A673 (cell line): ENCODE results near the gene FZD7. TPM values are rescaled to one million over a fixed set of nuclear protein-coding genes. Genes with fewer than 3 reads are reported as not detected.
A peak's percentile ranks its signal among the peaks of the same experiment; 100 is the strongest.

Source experiments
- BruUV-seq: library from RNA; stranded (reverse); fragments of 400-500 nt; replicated peaks from 2 replicates; lab custom pipeline; 2021; lab: Mats Ljungman, UMichigan
- CTCF ChIA-PET: fragments of 300-600 bp; sonication (Branson Sonifier 250); formaldehyde crosslinking; loops from one replicate; lab custom pipeline; 2022; ENCODE audit warnings: antibody characterized with exemption; lab: Charles Lee
- POLR2A ChIA-PET: fragments of 300-600 bp; sonication (Branson Sonifier 250); formaldehyde crosslinking; loops from one replicate; lab custom pipeline; 2022; ENCODE audit warnings: antibody characterized with exemption; ENCODE audit not compliant: low non-redundant PET; lab: Charles Lee
- DNase-seq: peaks from one replicate; pipeline ENCODE4 v3.0.0-alpha.2; 2015; ENCODE audit warnings: low spot score
- H3K27ac ChIP-seq: fragments of 200-600 bp; sonication (generic); 2 replicates; pipeline ENCODE4 v1.5.1; 2016; ENCODE audit warnings: mixed run types, low read depth, mild to moderate bottlenecking, mixed read lengths, antibody characterized with exemption, low read length; ENCODE audit not compliant: poor library complexity, severe bottlenecking
- H3K27me3 ChIP-seq: fragments of 200-600 bp; sonication (generic); replicated peaks from 2 replicates; pipeline ENCODE4 v1.6.1; 2017; ENCODE audit warnings: mixed run types, low read depth, mild to moderate bottlenecking, mixed read lengths, antibody characterized with exemption, low read length; ENCODE audit not compliant: insufficient read depth, poor library complexity
- H3K36me3 ChIP-seq: fragments of 200-600 bp; sonication (generic); 2 replicates; pipeline ENCODE4 v1.6.1; 2016; ENCODE audit warnings: mixed run types, mild to moderate bottlenecking, mixed read lengths, antibody characterized with exemption, low read length; ENCODE audit not compliant: insufficient read depth, poor library complexity, severe bottlenecking
- H3K4me1 ChIP-seq: fragments of 200-600 bp; sonication (generic); 2 replicates; pipeline ENCODE4 v1.6.1; 2017; ENCODE audit warnings: mixed run types, mild to moderate bottlenecking, mixed read lengths, antibody characterized with exemption, low read length; ENCODE audit not compliant: insufficient read depth, poor library complexity, severe bottlenecking
- H3K4me3 ChIP-seq: fragments of 200-600 bp; sonication (generic); 2 replicates; pipeline ENCODE4 v1.5.1; 2016; ENCODE audit warnings: low read depth, mixed run types, mild to moderate bottlenecking, mixed read lengths, low read length; ENCODE audit not compliant: poor library complexity, severe bottlenecking
- H3K9me3 ChIP-seq: fragments of 200-600 bp; sonication (generic); 2 replicates; pipeline ENCODE4 v1.6.1; 2016; ENCODE audit warnings: mixed run types, low read depth, mild to moderate bottlenecking, mixed read lengths, antibody characterized with exemption, low read length; ENCODE audit not compliant: poor library complexity, severe bottlenecking
- EZH2 ChIP-seq: fragments of 200-600 bp; sonication (generic); IDR thresholded peaks from 2 replicates; pipeline ENCODE4 v1.6.1; 2017; ENCODE audit warnings: borderline replicate concordance, low read depth, mild to moderate bottlenecking, mixed read lengths, antibody characterized with exemption, low read length; ENCODE audit not compliant: poor library complexity, severe bottlenecking
- intact Hi-C: fragments of 100-400 bp; cut with micrococcal nuclease; formaldehyde crosslinking; loops from one replicate; pipeline ENCODE4 v1.10.0; 2022; ENCODE audit not compliant: unreplicated experiment
- total RNA-seq: library from RNA; stranded (reverse); gene quantifications from 2 replicates; pipeline ENCODE4 v1.2.3, GENCODE V29; 2021
- TF ChIP-seq, protein P1 (sequence below): fragments of 300-800, 200-600 bp; sonication (generic); conservative IDR thresholded peaks from 2 replicates; pipeline ENCODE4 v1.5.1; 2017; ENCODE audit warnings: low read depth, mild to moderate bottlenecking, antibody characterized with exemption, low read length, moderate library complexity, mixed read lengths

The FZD7 gene
- total RNA-seq, 1 experiment from 2014 or later, result 14.1 TPM

DNA sequence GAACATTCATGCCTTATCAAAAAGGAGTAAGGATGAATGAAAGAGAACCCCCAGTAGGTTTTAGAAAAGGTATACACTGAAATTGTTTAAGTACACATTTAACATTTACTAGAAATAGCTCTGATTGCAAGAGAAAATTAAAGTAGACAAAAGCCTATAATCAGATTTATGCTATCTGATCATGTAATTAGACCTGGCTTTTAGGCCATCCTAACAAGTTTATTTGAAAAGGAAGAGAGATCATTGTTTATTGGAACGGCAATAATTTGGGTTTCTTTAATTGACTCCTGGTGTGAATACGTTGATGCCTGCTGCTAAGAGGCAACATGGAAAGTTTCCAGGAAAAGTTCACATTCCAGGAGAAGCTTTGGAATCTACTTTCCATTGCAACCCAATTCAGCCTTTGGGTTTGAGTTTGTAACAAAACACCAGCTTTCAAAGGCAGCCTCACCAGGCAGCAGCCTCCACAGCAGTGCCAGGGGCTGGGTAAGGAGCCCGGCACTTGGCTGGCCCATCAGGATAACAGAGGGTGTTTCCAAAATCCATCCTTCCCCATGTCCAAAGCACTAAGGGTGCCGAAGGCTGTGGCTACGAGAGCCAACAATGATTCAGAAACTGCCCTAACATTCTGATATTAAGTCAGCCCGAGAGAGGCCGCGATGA is 18.0 kb downstream of the FZD7 start:
- Histone ChIP-seq H3K27ac (no peak overlapping the region), H3K9me3 (no peaks in the 10 kb centered on the region), H3K4me3 (no peak overlapping the region), H3K4me1 (peaks cover 30% of the 10 kb centered on the region), H3K27me3 (no peaks in the 10 kb centered on the region), H3K36me3 (no peaks in the 10 kb centered on the region)
- ChIA-PET POLR2A (no interaction called here), CTCF (interaction anchor here (0.6 kb wide), 1 partner anchor 307 kb away, joined by 4 read pairs; no protein-coding TSS in a partner anchor)
- DNase-seq, result peak; percentile 64
- no TSS peak for BruUV-seq
- intact Hi-C loops, result no loop called here
- TF ChIP-seq, protein P1, sequence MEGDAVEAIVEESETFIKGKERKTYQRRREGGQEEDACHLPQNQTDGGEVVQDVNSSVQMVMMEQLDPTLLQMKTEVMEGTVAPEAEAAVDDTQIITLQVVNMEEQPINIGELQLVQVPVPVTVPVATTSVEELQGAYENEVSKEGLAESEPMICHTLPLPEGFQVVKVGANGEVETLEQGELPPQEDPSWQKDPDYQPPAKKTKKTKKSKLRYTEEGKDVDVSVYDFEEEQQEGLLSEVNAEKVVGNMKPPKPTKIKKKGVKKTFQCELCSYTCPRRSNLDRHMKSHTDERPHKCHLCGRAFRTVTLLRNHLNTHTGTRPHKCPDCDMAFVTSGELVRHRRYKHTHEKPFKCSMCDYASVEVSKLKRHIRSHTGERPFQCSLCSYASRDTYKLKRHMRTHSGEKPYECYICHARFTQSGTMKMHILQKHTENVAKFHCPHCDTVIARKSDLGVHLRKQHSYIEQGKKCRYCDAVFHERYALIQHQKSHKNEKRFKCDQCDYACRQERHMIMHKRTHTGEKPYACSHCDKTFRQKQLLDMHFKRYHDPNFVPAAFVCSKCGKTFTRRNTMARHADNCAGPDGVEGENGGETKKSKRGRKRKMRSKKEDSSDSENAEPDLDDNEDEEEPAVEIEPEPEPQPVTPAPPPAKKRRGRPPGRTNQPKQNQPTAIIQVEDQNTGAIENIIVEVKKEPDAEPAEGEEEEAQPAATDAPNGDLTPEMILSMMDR, result no peak
- no peak for TF ChIP-seq EZH2

DNA sequence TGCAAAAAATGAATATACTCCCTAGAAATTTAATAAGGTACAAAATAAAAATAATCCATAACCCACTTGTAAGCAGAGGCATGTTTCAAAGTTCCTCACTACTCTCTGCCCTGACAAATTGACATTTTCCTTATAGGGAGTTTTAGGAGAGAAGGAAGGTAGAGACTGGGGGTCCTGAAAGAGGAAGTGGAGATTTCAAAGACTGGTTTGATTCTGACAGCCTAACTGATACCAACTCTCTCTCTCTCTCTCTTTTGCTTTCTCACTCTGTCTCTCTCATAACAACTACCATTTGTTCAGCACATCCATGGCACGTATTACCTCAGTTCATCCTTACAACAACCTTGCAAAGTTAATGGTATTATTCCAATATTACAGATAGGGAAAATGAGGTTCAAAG is 18.6 kb downstream of the FZD7 start:
- no peak for DNase-seq
- H3K36me3 ChIP-seq, result no peaks in the 10 kb centered on the region
- CTCF ChIA-PET, result no interaction called here
- POLR2A ChIA-PET, result no interaction called here
- no peaks in the 10 kb centered on the region for H3K27me3 ChIP-seq
- peaks cover 32% of the 10 kb centered on the region for H3K4me1 ChIP-seq
- H3K27ac ChIP-seq, result no peak overlapping the region
- no peak for TF ChIP-seq EZH2
- TF ChIP-seq, protein P1, result no peak
- BruUV-seq, result no TSS peak
- no peak overlapping the region for H3K4me3 ChIP-seq
- H3K9me3 ChIP-seq, result no peaks in the 10 kb centered on the region
- intact Hi-C loops, result no loop called here

DNA sequence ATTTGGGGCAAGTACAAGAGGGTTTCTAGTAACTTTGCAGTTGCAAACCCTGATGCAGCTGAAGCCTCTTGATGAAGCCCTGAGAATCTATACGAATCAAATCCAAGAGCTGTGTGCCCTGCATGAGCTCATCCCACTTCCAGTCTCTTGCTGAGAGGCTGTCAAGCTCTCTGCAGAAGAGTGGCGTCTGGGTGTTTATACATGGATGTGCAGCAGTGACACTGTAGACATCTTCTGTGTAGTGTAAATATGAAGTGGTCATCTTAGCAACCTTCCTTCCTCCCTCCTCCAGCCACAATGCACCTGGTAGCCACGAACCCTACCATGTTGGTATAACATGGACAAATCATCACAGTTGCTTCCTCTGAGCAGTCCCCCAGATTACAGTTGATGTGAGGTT is 21.0 kb downstream of the FZD7 start:
- Histone ChIP-seq H3K9me3 (no peaks in the 10 kb centered on the region), H3K4me3 (no peak overlapping the region), H3K36me3 (no peaks in the 10 kb centered on the region), H3K27ac (no peak overlapping the region), H3K4me1 (peaks cover 32% of the 10 kb centered on the region), H3K27me3 (no peaks in the 10 kb centered on the region)
- peak; percentile 32 for DNase-seq
- BruUV-seq, result no TSS peak
- ChIA-PET CTCF (interaction anchor here (1.3 kb wide), 1 partner anchor 9 kb away, joined by 3 read pairs; no protein-coding TSS in a partner anchor), POLR2A (no interaction called here)
- intact Hi-C loops, result loop anchor here (5.0 kb wide), 1 partner anchor 257 kb away; no protein-coding TSS in a partner anchor
- TF ChIP-seq, protein P1, result no peak
- no peak for TF ChIP-seq EZH2
